ENCODE data around the gene P2RX6. TPM values are rescaled to one million over a fixed set of nuclear protein-coding genes. Genes with fewer than 3 reads are reported as not detected.

The P2RX6 gene
- total and polyA plus RNA-seq, 2 experiments from 2014 or later, result not detected

DNA sequence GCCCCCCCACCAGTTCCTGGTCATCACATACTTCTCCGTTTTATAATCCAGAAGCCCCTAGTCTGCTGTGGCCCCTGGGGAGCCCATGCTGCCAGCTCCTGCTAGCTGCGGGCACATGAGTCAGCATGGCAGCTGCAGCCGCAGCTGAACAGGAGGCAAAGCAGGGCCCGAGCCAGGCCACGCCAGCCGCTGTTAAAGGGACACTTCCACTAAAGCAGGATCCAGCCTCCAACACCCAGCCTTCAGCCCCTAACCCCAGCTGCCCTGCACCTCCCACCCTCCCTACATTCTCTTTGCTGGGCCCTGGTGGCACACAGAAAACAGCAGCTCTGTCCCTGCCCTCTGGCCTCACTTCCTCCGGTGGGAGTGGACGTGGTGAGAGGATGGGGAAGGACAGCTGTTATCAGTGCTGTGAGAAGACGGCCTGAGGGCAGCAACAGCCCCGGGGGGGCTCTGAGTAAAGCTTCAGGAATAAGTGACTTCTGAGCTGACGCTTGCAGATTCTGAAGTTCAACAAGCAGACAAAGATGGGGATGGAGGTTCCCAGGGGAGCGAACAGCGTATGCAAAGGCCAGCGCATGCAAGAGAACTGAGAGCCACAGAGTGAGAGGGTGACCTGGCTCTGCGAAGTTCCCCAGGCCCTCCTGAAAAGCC lies 30.1 kb downstream of the P2RX6 start:
- Histone ChIP-seq H3F3A (replicated peaks; ENCODE audit: low read depth) (0 out of 2 replicates have a peak, but pooled peaks cover 4% of the 10 kb centered on the region), H3K4me3 (peak overlapping the region; percentile 91), H2AFZ (no peak overlapping the region; the same call in 1 of the 2 replicates), H3K36me3 (ENCODE audit: insufficient read depth) (no peaks in the 10 kb centered on the region), H4K20me1 (replicated peaks; ENCODE audit: insufficient read depth) (no peaks in the 10 kb centered on the region), H3K9me2 (ENCODE audit: insufficient read depth) (no peaks in the 10 kb centered on the region), H3K27me3 (ENCODE audit: insufficient read depth) (no peaks in the 10 kb centered on the region), H3K79me2 (replicated peaks; ENCODE audit: insufficient read depth) (no peaks in the 10 kb centered on the region), H3K4me2 (peak overlapping the region; percentile 72), H3K4me1 (ENCODE audit: insufficient read depth) (no peaks in the 10 kb centered on the region), H3K27ac (ENCODE audit: low read depth) (no peak overlapping the region)
- DNase-seq (ENCODE audit: low spot score) (peak; percentile 28), ATAC-seq (peak; percentile 23)
- H3K4me3 Mint-ChIP-seq, result peak overlapping the region; percentile 88
- H3K36me3 Mint-ChIP-seq (ENCODE audit: low read depth), result no peaks in the 10 kb centered on the region
- H3K9me3 Mint-ChIP-seq, result no peaks in the 10 kb centered on the region
- H3K27ac Mint-ChIP-seq, result no peak overlapping the region
- H3K27me3 Mint-ChIP-seq (ENCODE audit: insufficient read depth, low read depth, poor library complexity), result peaks cover 19% of the 10 kb centered on the region
- TF ChIP-seq EZH2 (IDR thresholded peaks at IDR 0.05; ENCODE audit: low read depth, unreplicated experiment) (no peak), CTCF (conservative IDR thresholded peaks at IDR 0.05; ENCODE audit: low read depth in 2 of 2) (no peak), NANOG (IDR thresholded peaks at IDR 0.05; ENCODE audit: borderline replicate concordance) (no peak), JUNB (IDR thresholded peaks at IDR 0.05; ENCODE audit: unreplicated experiment) (no peak), EZH2phosphoT487 (IDR thresholded peaks at IDR 0.05; ENCODE audit: unreplicated experiment) (no peak), ETS1 (IDR thresholded peaks at IDR 0.05) (no peak), POLR2AphosphoS5 (IDR thresholded peaks at IDR 0.05; ENCODE audit: low read depth) (no peak), ZNF114 (CRISPR knock-in tag; IDR thresholded peaks at IDR 0.05) (no peak), ZNF331 (CRISPR knock-in tag; IDR thresholded peaks at IDR 0.05; ENCODE audit: low read depth) (no peak), STAT1 (IDR thresholded peaks at IDR 0.05; ENCODE audit: unreplicated experiment) (no peak), ZNF462 (CRISPR knock-in tag; IDR thresholded peaks at IDR 0.05) (no peak)
- TF ChIP-seq, protein P1, sequence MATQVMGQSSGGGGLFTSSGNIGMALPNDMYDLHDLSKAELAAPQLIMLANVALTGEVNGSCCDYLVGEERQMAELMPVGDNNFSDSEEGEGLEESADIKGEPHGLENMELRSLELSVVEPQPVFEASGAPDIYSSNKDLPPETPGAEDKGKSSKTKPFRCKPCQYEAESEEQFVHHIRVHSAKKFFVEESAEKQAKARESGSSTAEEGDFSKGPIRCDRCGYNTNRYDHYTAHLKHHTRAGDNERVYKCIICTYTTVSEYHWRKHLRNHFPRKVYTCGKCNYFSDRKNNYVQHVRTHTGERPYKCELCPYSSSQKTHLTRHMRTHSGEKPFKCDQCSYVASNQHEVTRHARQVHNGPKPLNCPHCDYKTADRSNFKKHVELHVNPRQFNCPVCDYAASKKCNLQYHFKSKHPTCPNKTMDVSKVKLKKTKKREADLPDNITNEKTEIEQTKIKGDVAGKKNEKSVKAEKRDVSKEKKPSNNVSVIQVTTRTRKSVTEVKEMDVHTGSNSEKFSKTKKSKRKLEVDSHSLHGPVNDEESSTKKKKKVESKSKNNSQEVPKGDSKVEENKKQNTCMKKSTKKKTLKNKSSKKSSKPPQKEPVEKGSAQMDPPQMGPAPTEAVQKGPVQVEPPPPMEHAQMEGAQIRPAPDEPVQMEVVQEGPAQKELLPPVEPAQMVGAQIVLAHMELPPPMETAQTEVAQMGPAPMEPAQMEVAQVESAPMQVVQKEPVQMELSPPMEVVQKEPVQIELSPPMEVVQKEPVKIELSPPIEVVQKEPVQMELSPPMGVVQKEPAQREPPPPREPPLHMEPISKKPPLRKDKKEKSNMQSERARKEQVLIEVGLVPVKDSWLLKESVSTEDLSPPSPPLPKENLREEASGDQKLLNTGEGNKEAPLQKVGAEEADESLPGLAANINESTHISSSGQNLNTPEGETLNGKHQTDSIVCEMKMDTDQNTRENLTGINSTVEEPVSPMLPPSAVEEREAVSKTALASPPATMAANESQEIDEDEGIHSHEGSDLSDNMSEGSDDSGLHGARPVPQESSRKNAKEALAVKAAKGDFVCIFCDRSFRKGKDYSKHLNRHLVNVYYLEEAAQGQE (IDR thresholded peaks at IDR 0.05; ENCODE audit: unreplicated experiment), result no peak
- peaks cover 15% of the 10 kb centered on the region for H3K4me1 Mint-ChIP-seq
